NCI-H69 (cell line): ENCODE data around the gene RASGEF1C.

Experiments
- DNase-seq: peaks from one replicate; lab custom pipeline; 2025; lab: John Stamatoyannopoulos, UW

RASGEF1C gene

DNA sequence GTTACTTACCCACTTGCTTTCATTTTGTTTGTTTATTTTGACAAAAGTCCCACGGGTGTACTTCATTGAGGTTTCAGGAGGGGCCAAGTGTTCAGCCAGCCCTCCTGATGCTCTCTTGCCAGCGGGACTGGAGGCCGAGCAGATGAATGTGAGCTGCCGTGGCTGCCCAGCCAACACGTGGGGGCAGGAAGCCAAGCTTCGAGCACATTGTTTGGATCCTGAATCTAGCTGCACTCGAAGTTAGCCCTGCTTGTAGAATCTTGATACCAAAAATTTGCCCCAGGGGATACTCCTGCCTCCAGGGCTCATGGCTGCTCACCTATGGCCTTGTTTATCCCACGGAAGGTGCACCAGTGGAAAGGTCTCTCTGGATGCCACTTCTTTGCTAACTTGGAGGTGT lies 49.3 kb downstream of the RASGEF1C start:
- no peak for DNase-seq

DNA sequence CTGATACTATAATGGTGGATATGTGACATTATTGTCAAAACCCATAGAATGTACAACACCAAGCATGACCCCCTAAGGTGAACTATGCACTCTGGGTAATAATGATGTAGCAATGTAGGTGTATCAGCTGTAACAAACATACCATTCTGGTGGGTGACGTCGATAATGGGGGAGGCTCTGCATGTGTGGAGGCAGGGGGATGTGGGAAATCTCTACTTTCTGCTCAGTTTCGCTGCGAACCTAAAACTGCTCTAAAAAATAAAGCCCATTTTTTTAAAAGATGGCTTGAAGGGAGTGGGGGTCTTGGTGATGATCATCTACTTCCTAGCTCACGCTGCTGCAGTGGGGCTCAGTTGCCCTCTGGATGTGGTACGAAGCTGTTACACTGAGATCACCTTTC lies 51.1 kb downstream of the RASGEF1C start:
- no peak for DNase-seq

DNA sequence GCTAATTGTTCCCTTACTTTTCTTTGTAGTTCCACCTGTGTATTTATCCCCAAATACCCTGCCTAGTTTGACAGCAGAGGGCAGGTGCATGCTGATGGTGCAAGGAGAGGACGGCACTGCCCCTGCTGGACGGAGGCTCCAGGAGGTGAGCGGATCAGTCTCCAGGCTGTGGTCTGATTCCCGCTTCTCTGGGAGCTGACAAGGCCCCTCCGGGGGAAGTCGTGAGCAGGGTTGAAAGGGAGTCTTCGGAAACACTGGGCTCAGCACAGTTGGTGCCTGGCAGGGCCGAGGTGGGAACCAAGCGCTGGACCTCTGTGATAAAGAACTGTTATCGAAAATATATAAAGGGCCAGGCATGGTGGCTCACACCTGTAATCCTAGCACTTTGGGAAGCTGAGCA lies 52.9 kb downstream of the RASGEF1C start:
- no peak for DNase-seq

DNA sequence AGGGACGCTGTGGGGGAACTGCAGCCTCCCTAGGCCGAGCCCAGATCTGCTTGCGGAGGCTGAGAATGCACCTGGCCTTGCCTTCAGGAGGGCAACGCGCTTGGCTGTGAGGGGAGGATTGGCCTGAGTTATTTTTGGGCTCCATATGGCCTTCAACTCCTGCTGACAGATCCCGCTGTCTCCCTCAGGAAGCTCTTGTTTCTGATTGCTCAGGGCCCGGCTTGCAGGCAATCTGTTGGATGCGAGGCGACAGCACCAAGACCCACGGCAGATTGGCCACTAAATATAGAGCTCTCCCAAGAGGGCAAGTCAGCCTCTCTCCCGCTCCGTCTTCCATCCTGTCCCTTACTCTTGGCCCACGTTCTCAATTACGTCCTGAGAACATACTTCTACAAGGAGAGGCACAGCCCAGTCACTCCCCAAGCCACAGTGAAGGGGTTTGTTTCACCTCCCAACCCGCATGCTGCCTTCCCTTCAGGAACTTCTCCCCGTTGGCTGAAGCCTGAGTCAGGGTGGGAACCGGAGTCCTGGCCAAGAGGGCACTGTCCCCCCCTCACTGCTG lies 53.6 kb downstream of the RASGEF1C start:
- no peak for DNase-seq

DNA sequence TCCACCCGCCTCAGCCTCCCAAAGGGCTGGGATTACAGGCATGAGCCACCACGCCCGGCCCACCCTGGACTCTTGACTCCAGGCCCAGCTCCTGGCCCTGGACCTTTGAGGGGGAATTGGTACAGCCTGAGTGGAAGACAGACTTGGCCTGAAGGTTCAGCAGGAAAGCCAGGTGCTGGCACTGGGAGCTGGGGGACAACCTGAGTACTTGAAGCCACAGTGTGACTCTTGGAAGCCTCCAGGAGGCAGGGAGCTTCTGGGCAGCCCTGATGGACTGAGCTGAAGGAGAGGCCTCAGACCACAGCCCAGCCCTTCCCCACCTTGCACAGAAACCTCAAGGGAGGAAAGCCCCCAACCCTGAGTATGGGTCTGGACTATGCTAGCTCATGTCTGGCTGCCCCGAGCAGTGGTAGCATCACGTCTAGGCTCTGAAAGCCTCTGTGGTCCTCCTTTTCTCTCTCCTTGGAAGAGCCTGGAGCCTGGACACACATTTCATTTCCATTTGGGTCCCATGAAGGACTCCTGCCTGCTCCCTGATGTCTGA lies 54.1 kb downstream of the RASGEF1C start:
- no peak for DNase-seq

DNA sequence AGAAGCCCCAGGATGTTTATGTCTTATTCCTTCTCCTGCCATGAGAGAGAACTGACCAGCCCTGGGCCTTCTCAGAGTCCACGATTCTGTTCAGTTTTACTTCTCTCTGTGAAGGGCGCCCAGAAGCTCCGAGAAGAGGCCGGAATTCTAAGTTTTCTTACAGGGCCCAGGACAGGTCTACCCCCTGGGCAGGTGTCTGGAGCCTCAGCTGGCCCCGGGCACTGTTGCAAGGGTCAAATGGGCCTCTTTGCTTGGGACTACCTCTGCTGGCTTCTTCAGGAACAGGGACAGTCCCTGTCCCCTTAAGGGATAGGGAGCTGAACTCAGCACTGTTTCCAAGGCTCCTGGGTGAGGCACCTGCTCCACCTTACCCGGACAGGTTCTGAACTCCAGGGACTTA lies 55.0 kb downstream of the RASGEF1C start:
- DNase-seq: no peak

DNA sequence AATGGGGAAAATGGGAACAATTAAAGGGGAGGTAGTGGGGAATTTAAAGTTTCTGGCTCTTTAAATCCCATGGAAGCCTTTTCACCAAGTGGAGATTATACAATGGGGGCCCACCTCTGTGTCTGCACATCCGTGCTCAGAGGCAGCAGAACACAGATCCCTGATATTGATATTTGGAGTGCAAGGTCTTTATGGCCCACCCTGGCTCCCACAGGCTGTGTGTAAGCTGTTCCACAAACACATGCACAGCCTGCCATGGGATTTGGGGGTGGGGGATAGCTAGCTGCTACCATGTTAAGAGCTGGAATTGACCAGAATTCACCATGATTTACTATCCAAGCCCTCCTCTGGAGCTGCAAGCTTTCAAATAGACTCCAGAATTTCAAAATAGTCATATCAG lies 55.9 kb downstream of the RASGEF1C start:
- no peak for DNase-seq

DNA sequence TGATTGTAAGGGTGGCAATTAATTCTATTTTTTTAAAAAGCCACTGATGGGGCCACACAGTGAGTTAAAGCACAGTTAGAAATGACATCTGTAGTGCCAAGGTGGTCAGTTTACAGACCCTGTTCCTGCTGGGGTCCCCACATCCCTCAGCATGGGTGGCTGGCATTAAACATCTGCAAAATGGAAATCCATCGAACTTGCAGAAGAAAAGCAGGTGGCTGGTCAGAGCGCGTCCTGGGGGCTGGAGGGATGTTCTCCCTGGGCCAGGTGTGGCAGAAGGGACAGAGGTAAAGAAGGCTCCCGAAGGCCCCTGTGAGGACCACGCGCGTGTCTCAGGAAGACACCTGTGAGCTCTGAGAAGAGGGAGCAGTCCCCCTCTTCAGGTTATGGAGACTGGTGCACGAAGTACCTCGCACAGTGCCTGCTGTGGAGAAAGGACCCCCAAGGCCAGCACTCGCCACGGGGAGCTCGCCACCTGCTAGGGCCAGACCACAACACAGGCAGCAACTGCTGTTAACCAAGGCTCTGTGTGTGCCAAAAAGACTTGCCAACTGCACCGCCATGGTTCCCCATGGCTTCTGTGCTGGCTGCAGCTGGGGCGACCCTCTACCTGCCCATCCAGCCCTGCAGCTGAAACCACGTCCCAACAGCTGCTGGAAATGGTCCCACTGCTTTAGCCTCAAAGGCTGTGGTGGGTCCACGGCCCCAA lies 65.2 kb downstream of the RASGEF1C start:
- DNase-seq: no peak

DNA sequence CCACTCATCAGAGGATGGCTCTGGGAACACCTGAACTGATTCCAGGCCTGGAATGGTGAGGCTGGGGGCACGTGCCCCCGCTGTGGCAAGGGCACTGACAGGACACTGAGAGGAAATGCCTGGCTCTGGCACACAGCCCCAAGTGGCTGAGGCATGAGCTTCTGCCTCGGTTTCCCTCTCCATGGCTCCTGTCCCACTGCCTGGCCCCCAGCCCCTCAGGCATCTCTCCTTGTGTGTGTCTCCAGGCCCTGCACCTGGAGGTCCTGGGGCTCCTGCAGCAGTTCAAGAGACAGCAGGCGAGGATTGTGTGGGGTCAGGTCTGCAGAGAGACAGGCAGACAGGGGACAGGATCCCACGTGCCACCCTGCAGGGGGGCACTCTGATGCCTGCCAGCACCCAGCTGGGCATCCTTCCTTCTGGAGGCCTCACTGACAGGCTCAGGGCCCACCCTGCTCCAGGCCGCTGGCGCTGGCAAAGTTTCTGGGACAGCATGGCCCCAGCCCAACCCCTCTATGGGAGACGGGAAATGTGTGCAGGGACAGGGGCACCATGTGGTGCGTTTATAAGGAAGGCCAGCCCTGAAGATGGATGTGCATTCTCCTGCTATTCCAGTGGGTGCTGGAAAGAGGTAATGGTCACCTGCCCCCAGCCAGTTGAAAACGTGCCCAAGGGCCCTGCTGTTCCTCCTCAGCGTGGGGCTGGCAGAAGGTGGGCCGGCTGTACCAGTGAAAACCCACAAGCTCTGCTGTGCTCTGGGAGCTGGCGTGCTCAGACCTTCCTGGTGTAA lies 66.0 kb downstream of the RASGEF1C start:
- no peak for DNase-seq

DNA sequence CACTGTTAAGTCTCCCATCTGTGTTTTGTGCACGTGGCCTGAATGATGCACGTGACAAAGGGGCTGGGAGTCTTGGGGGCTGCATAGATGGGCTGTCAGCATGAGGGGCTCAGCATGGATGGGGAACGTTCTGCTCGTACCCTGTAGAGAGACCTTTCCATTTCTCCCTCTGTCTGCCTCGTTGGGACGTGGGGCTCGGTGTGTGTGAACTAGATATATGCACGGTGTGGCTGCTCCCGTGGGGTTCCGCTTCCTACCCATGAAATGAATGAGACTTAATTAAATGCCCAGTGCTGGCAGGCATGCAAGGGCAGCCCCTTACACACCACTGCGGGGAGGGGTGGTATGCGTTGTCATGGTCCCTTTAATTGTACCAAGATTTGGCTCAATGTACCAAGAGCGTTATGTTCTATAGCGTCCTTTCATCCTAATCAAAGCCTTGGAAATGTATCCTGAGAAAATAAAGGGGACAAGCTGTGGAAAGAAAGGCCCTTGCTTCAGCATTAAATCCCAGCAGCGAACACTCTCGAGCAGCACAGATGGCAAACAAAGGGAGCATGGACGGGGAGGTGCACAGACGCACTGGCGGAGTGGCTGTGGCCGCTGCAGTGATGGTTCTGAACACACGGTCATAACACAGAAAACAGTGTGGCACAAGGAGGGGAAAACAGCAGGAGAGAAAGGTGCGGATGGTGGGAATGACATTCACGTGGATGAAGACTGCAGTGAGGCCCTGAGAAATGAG lies 66.8 kb downstream of the RASGEF1C start:
- DNase-seq: peak; percentile 50

DNA sequence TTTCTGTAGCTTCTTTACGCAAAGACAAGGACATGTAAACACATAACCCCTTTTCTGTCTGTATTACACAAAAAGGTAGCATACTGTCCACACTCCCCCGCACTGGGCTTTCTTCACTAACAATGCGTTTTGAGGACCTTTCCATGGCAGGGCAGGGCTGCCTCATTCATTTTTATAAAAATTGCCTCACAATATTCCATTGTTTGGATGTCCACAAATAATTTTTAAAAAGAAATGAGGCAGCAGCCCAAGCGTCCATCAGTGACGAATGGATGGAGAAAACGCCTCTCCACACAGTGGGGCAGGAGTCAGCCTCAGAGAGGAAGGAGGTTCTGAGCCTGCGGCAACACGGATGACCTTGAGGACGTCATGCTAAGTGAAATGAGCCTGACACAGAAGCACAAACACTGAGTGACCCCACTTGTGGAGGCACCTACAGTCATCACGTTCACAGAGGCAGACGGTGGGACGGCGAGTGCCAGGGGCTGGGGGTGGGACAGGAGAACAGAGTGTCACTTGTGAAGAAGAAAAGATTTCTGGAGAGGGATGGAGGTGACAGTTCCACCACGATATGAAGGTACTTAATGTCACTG lies 67.8 kb downstream of the RASGEF1C start:
- DNase-seq: no peak

DNA sequence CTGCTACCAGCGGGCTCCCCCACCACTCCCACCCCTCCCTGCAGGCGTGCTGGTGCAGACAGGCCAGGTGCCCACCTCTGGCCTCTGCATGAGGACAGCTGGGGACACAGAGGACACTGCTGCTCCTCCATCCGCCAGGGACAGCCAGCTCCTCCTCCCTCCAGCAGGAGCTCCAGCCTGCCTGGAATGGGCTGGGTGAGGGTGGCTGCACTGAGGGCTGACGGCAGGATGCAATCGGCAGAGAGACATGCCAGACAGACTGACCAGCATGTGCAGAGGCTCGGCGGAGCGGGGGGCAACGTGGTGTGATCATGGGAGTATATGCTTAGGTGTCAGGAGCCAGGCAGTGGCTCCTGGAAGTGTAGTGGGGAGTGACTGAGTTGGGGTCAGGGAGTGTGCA lies 68.4 kb downstream of the RASGEF1C start:
- DNase-seq: peak; percentile 29

DNA sequence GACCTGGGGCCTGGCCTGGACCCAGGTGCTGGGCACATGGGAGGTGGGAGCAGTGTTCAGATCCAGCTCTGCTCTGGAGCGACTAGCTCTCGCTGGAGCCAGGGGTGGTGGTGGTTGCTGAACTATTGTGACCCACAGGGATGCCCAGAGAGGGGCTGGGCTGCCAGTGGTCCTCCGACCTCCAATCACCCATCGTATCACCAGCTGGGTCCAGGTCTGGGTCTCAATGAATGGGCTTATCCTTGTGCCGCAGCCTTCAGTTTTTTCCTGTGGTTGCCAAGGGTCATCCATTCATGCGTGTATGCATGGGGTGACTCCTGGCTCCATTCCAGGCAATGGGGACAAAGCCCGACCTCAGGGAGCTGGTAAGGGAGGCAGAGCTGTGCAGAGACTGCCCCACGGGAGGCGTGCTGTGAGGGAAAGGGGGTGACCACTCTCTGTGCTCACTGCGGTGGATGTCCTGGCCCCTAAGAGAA lies 68.9 kb downstream of the RASGEF1C start:
- DNase-seq: peak; percentile 41

DNA sequence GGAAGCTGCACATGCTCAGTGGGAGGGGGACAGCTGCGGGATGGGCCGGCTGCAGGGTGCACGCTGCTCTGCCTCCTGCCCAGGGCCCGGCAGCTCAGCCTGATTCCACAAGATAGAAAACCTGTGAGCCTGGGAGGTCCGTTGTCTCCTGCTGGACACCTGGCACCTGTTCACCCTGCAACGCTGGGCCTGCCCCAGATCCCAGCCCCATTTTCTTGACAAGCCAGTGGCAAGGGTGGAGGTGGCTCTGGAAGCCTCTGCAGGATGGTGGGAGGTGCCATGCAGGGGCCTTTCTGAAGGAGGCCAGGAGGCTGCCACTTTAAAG lies 69.3 kb downstream of the RASGEF1C start:
- DNase-seq: no peak

DNA sequence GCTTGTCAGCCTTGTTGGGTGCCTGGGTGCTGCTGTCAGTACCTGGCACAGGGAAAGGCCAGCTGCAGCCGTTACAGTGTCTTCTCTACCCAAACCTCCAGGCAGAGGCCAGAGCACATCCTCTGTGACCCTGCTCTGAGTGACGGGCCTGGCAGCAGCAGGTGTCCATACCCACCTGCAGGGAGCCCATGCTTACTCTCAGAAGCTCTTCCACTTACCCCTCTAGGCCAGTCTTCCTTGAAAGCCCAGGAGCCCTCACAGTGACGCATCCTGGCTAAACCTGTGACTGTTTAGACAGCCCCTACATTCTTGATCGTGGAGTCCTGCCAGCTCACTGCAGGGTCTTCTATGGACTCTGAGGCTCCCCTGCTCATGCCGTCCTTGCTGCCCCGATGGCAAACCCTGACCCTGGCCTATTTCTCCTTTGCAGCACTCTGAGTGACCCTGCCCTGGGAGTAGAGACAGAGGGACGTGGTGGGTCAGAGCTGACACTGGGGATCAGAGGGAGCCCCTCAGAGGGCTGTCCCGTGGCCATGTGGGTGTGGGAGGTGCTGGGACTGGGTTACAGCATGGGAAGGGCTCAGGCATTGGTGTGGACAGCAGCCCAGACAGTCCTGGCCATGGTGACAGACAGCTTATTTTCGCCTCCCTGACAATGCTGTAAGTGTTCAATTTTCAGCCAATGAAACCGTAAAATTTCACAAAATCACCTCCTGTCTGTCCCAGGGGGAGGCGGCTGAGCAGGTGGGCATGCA lies 69.9 kb downstream of the RASGEF1C start:
- no peak for DNase-seq

DNA sequence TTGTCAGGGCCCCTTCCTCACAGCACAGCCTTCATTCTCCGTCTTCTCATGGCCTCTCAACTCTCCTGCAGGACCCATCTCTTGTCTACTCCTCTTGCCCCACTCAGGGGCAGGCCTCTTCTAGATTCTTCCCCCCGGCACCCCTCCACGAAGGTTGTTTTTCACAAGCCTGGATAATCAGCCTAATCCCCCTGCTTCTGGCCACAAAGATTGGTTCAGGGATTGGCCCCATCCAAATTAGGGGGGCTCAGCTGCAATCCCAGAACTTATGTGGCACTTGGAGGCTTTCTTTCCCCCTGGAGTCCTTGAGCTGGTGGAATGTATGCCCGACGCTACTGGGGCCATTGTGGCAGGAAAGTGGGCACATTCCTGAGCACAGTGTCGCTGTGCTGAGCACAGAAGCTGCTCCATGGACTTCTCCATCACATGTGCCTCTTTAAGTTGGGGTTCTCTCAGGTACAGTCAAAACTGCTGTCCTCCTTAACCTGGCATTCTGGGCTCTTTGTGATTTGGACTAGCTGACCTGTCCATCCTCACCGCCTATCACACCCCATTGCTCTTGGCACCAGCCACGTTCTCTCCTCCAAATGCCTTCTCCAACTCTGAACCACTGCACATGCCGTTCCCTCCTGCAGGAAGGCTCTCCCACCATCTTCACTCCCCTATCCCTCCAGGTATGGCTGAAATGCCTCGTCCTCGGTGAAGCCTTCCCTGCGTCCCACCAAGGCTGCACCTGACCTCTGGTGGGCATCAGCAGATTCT lies 70.6 kb downstream of the RASGEF1C start:
- DNase-seq: no peak

DNA sequence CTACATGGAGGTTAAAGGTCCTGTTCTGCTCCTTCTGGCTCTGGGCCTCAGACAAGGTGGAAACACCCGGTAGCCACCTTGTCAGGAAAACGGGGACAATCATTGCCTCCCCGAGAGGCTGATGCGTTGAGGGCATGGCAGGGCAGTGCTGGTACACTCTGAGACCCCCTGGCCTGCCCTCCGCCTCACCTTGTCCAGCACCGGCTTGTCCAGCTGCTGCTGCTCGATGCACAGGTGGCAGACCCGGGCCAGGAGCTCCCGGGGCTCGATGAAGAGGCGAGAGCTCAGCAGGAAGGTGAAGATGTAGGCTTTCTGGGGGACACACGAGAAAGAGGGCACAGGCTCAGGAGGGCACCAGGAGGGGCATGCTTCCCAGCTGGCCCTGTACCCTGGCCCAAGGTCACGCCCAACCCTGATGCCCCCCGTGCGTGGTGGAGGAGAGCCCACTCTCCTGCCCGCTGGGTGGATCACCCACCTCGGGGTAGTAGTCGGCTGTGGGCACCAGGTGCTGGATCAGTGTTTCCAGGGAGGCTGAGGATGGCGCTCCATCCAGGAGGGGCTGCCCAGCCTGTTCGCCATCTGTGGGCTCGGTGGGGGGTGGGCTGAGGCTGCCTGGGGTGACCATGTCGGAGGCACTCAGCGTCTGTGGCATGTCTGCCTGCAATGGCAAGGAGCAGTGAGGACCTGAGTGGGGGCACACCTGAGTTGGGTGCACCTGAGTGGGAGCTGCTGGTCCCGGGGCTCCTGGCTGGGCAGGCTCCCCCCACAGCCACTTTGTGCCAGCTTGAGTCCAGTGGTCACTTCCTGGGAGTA lies 71.4 kb downstream of the RASGEF1C start:
- peak; percentile 26 for DNase-seq

DNA sequence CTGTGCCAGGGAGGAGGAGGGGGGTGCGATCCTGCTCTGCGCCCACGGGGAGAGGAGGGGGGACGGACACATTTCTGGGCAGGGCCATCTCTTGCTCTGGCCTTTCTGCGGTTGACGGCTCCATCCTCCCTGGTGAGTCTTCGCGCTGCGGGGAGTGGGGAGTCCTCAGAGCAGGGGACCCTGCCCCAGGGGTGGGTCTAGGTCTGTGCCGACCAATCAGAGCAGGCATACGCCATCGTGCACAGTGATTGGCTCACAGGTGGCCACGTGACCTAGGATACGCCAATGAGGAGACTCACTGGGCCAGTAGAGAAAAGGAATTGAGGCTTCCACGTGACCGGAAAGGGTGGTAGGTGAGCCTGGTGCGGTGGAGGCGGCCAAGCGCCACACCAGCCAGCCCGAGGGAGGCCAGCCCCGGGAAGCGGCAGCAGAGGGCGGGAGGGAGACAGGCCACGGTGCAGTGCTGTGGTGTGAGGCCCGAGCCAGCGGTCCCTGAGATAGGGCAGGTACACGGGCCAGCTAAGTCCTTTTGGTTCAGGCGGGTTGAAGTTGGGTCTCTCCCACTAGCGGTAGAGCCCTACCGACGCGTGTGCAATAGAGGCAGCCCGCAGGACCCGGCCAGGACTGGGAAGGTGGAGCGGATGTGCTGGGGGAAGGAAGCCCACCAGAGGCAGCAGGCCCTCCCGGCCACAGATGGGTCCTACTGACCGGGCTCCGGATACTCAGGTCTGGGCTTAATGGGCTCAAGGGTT lies 72.2 kb downstream of the RASGEF1C start:
- DNase-seq: no peak
